Stimulated activated CD4-positive, alpha-beta T cell treated with anti-CD3 and anti-CD28 coated beads, Interleukin-12 subunit alpha, Interleukin-12 subunit beta, amount 100 ng/mL, for 4 hours (primary cell): ENCODE results near the gene GSTM4.

Source experiments
- DNase-seq: peaks from one replicate; pipeline ENCODE4 v3.0.0-alpha.2; 2020

Gene GSTM4

DNA sequence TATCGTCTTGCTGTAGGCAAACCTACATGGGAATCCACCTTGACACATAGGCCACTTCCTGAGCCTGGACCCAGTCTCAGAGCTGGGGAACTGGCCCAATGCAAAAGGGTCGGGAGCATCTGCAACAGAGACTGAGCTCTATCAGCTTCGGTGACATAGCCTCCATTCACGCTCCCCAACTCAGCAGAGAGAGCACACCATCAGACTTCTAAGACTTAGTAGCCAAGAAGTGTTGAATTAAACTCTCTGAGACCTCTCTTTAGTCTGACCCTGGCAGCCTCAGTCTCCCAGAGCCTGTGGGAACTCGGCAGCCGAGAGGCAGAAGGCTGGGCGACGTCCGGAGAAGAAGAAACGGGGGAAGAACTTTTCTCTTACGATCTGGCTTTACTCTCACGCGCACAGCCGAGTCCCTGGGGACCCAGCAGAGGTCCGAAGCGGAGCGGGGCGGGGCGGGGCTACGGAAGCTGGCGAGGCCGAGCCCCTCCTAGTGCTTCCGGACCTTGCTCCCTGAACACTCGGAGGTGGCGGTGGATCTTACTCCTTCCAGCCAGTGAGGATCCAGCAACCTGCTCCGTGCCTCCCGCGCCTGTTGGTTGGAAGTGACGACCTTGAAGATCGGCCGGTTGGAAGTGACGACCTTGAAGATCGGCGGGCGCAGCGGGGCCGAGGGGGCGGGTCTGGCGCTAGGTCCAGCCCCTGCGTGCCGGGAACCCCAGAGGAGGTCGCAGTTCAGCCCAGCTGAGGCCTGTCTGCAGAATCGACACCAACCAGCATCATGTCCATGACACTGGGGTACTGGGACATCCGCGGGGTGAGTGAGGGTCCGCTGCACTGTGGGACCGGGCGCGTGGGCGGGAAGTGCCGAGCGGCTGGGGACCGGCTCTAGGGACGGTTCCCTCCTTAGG lies at the start of gene GSTM4:
GSTM4 (plus strand) TSS at position 485 of the 905 bp plus-strand sequence; CDS start at position 776, 291 bp downstream.
- peak; percentile 69 for DNase-seq

DNA sequence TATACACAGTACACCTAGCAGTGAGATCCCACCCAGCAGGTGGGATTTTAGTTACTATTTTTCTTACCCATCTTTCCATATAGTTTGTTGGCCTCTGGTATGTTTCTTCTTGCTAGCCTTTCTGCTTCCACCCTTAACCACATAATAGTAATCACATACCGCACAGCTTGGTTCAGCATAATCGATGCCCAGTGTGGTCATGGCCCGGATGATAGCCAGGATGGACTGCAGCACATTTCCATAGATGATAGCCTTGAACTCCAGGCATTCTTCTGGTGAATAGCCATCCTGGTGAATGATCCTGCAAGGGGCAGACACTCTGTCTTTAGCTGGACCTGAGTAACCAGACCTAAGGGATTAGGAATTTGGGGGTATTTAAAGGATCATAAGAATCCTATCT lies 46.0 kb upstream of the GSTM4 start:
- no peak for DNase-seq

- no peak for DNase-seq
Observed at GRCh38 chr1:109610609-109611307, 45.1 kb upstream of the GSTM4 start.

DNA sequence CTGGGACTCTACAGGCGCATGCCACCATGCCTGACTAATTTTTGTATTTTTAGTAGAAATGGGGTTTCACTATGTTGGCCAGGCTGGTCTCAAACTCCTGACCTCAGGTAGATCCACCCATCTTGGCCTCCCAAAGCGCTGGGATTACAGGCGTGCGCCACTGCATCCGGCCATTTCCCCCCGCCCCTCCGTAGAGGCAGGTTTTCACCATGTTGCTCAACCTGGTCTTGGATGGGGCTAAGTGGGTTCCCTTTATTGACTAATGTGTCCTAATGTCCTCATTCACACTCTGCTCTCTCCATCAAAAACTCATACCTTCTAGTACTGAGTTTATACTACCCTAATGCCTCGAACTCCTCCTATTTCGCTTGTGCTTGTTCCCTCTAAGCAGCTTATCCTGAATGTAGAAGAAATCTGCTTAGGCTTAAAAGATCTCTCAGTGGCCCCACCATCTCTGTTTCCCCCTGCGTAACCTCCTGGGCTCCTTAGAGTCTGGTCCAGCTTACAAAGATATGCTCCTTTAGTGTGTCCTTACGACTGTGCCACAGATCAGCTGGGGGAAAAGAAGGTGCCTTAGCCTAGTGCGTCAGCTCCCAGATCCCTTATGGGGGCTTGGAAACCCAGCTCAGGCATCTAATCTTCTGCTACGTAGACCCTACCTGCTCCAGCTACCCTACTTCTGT lies 44.5 kb upstream of the GSTM4 start:
- no peak for DNase-seq

GRCh38 chr1:109613361-109614147 lies 42.3 kb upstream of the GSTM4 start:
- DNase-seq: no peak

- no peak for DNase-seq
Observed at GRCh38 chr1:109615879-109616278, 40.0 kb upstream of the GSTM4 start.

DNA sequence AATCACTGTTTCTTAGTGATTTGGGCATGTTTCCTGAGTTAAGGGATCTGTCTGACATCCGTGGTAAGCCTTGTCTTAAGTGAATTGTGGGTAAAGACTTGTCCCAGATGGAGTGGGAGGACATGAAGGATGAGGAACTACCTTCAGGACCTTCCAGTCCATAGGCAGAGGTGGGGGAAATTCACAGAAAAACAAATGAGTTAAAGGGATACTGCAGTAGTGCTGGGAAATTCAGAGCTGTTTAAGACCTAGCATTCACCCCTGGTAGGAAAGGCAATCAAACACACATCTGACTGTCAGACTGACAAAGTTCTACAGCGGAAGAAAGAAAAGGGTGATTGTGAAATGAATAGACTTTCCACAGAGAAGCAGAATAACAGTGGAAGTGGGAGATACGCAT lies 39.5 kb upstream of the GSTM4 start:
- no peak for DNase-seq

GRCh38 chr1:109617291-109617801 lies 38.6 kb upstream of the GSTM4 start:
- no peak for DNase-seq

GRCh38 chr1:109618661-109619575 lies 37.0 kb upstream of the GSTM4 start:
- DNase-seq: no peak

DNA sequence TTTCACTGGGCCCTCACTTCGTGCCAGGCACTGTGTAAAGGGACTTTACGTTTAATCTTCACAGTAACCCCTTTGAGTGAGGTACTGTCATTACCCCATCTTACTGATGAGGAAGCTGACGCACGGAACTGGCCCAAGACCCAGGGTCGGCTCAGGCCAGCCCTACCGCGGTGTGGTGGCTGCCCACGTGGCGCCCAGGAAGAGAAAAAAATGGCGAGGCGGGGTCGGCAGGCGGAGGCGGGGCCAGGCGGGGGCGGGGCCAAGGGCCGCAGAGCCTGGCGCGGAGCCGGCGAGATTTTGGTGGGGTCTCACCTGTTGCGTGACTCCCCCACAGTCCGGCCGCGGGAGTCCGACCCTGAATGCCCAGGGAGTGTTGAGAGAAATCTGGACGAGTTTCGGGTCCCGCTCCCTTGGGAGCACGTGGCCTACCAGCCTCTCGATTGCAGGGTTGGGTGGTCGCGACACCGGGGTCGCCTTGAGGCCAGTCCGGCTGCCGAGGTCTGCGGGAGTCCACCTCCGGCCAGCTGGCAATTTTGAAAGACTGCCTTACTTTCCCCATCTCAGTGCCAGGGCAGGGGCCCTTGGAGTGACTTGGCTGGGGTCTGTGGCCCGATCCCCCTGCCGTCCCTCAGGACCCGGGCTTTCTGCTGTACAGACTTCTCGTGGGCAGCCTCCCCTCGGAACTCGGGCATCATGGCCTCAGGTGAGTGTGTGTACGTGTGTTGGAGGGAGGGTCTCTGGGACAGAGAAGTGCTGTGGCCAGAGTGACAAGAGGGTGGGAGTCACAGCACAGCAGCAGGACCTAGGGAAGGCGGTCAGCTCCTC lies 36.1 kb upstream of the GSTM4 start, which contains the start of the genes AMPD2 and GNAT2:
AMPD2 (plus strand) TSS at position 262 of the 825 bp plus-strand sequence. CDS start 1,339 bp downstream, outside the sequence.
GNAT2 (minus strand) TSS at position 41 of the 825 bp plus-strand sequence. CDS start 6,746 bp downstream, outside the sequence.
- peak; percentile 74 for DNase-seq

DNA sequence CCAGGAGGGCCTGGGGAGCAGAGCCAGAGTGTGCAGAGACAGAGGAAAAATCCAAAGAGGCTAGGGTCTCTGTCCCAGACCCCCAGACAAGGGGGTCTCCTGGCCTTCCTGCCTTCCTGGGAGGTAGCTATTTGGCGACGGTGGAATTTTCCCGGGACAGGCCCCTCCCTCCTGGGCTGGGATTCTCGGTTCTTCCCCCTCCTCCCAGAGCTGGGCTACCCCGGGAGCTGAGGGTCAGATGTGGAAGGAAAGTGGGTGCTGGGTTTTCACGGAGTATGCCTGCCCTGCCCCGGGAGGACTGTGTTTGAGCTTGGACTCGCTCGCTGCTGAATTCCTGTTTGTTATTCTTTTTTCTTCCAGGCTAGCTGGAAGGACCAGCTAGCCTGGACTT lies 35.5 kb upstream of the GSTM4 start:
- no peak for DNase-seq

GRCh38 chr1:109620841-109621286 lies 35.0 kb upstream of the GSTM4 start:
- peak; percentile 96 for DNase-seq

- no peak for DNase-seq
Observed at GRCh38 chr1:109621379-109622136, 34.3 kb upstream of the GSTM4 start.

DNA sequence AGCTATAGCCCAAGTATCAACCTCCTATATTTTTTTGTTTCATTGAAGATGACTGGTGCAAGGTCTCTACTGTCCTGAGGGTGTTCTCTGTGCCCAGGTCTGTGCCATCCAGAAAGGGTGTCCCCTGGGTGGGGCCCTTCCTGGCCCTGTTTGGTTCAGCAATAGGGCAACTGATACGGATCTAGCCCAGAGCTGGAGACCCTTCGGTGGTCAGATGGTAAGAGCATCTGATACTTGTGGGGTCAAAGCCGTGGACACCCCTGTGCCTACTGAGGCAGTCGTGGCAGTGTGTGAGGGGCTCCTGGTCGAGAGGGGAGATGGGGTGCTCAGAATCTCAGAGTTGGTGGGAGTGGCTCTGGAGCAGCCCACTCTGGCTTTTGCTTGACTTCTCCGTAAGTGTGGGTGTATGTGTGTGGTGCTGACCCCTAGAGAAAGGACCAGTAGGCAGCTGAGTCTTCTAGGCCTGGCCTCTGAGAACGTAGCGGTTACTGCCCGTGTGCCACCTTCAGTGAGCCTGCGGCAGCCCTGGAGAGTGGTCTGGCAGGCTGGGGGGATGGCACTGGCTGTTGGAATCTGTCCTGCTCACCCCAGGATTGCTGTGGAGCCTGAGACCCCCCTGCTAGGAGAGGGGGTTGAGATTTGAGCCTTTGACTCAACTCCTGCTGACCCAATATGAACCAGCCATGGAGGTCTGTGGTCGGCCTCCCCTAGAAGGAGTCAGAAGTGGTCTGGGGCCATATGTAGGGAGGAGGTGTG lies 33.6 kb upstream of the GSTM4 start:
- DNase-seq: no peak

GRCh38 chr1:109622895-109623294 lies 33.0 kb upstream of the GSTM4 start:
- no peak for DNase-seq

- no peak for DNase-seq
Observed at GRCh38 chr1:109623601-109624161, 32.2 kb upstream of the GSTM4 start.

- no peak for DNase-seq
Observed at GRCh38 chr1:109624201-109625010, 31.5 kb upstream of the GSTM4 start.
